ENCODE results near the gene AHSA1. TPM values are rescaled to one million over a fixed set of nuclear protein-coding genes. Genes with fewer than 3 reads are reported as not detected.

Gene AHSA1
- total RNA-seq, 2 donors from 2014 or later, result 144 to 267 TPM

GRCh38 chr14:77423423-77423822, 34.5 kb upstream of the AHSA1 start, which contains the start of gene NOXRED1:
NOXRED1 (minus strand) TSS chr14:77423523; CDS start chr14:77422889, 634 bp downstream.
- H3K4me3 ChIP-seq, result no peak within 1 kb of the TSS
- H3K27ac ChIP-seq, result no peak within 1 kb of the TSS
- DNase-seq (ENCODE audit: low spot score), result no peak
- TF ChIP-seq POLR2AphosphoS5 (IDR thresholded peaks at IDR 0.05) (no peak), POLR2A (IDR thresholded peaks at IDR 0.05) (no peak), CTCF (IDR thresholded peaks at IDR 0.05) (no peak)
- H3K4me1 ChIP-seq (replicated peaks), result no peaks in the 10 kb centered on the region
- intact Hi-C loops (cut with DNase I), result no loop called here
- H3K9me3 ChIP-seq, result no peaks in the 10 kb centered on the region
- no peaks in the 10 kb centered on the region for H3K27me3 ChIP-seq (replicated peaks; ENCODE audit: insufficient read depth)
- 100% methylated on average over 1 of the region's 1 CpG for WGBS
- H3K36me3 ChIP-seq, result peaks cover 10% of the 10 kb centered on the region in 2 donors

- Histone ChIP-seq H3K4me3 (no peak overlapping the region), H3K4me1 (replicated peaks) (no peaks in the 10 kb centered on the region), H3K36me3 (peaks cover 19 to 23% of the 10 kb centered on the region in 2 donors), H3K27me3 (replicated peaks; ENCODE audit: insufficient read depth) (no peaks in the 10 kb centered on the region), H3K27ac (no peak overlapping the region), H3K9me3 (no peaks in the 10 kb centered on the region)
- TF ChIP-seq POLR2A (IDR thresholded peaks at IDR 0.05) (no peak), CTCF (IDR thresholded peaks at IDR 0.05) (no peak), POLR2AphosphoS5 (IDR thresholded peaks at IDR 0.05) (no peak)
- intact Hi-C loops (cut with DNase I), result no loop called here
- 94% methylated on average over 3 of the region's 3 CpGs for WGBS
- DNase-seq (ENCODE audit: low spot score), result no peak
Observed at GRCh38 chr14:77424862-77425261, 33.0 kb upstream of the AHSA1 start.

- Histone ChIP-seq H3K4me1 (replicated peaks) (no peaks in the 10 kb centered on the region), H3K9me3 (no peaks in the 10 kb centered on the region), H3K4me3 (no peak overlapping the region), H3K27ac (no peak overlapping the region), H3K27me3 (replicated peaks; ENCODE audit: insufficient read depth) (no peaks in the 10 kb centered on the region), H3K36me3 (peaks cover 19 to 23% of the 10 kb centered on the region in 2 donors)
- 96% methylated on average over 3 of the region's 3 CpGs for WGBS
- intact Hi-C loops (cut with DNase I), result no loop called here
- no peak for TF ChIP-seq CTCF (IDR thresholded peaks at IDR 0.05)
- no peak for TF ChIP-seq POLR2A (IDR thresholded peaks at IDR 0.05)
- TF ChIP-seq POLR2AphosphoS5 (IDR thresholded peaks at IDR 0.05), result no peak
- DNase-seq (ENCODE audit: low spot score), result no peak
Observed at GRCh38 chr14:77426396-77426795, 31.5 kb upstream of the AHSA1 start.

GRCh38 chr14:77436042-77436441, 21.9 kb upstream of the AHSA1 start:
- intact Hi-C loops (cut with DNase I), result no loop called here
- no peak overlapping the region for H3K4me3 ChIP-seq
- WGBS, result 95% methylated on average over 3 of the region's 3 CpGs
- no peak for DNase-seq (ENCODE audit: low spot score)
- no peak overlapping the region for H3K27ac ChIP-seq
- H3K9me3 ChIP-seq, result no peaks in the 10 kb centered on the region
- peaks cover 0 to 5% of the 10 kb centered on the region in 2 donors for H3K36me3 ChIP-seq
- no peaks in the 10 kb centered on the region for H3K4me1 ChIP-seq (replicated peaks)
- no peak for TF ChIP-seq POLR2A (IDR thresholded peaks at IDR 0.05)
- no peak for TF ChIP-seq POLR2AphosphoS5 (IDR thresholded peaks at IDR 0.05)
- TF ChIP-seq CTCF (IDR thresholded peaks at IDR 0.05), result no peak
- no peaks in the 10 kb centered on the region for H3K27me3 ChIP-seq (replicated peaks; ENCODE audit: insufficient read depth)

- peaks cover 3 to 4% of the 10 kb centered on the region in 2 donors for H3K36me3 ChIP-seq
- no peak for TF ChIP-seq CTCF (IDR thresholded peaks at IDR 0.05)
- no peak for TF ChIP-seq POLR2A (IDR thresholded peaks at IDR 0.05)
- no peak for TF ChIP-seq POLR2AphosphoS5 (IDR thresholded peaks at IDR 0.05)
- no peak overlapping the region for H3K27ac ChIP-seq
- no peaks in the 10 kb centered on the region for H3K4me1 ChIP-seq (replicated peaks)
- no peaks in the 10 kb centered on the region for H3K27me3 ChIP-seq (replicated peaks; ENCODE audit: insufficient read depth)
- WGBS, result 100% methylated on average over 1 of the region's 1 CpG
- no peaks in the 10 kb centered on the region for H3K9me3 ChIP-seq
- H3K4me3 ChIP-seq, result no peak overlapping the region
- intact Hi-C loops (cut with DNase I), result no loop called here
- no peak for DNase-seq (ENCODE audit: low spot score)
Observed at GRCh38 chr14:77438596-77438995, 19.3 kb upstream of the AHSA1 start.
